Nephron progenitor cell (in vitro differentiated cells): ENCODE results near the gene FAM78A.
A peak's percentile ranks its signal among the peaks of the same experiment; 100 is the strongest.

Experiments
- DNase-seq: peaks from one replicate; pipeline ENCODE4 v3.0.0; 2021
- H3K27ac Mint-ChIP-seq: 2 replicates; pipeline ENCODE4 v1.8.0; 2021; ENCODE audit warnings: mild to moderate bottlenecking, moderate library complexity, mixed read lengths
- H3K27me3 Mint-ChIP-seq: 2 replicates; pipeline ENCODE4 v1.8.0; 2021; ENCODE audit warnings: mild to moderate bottlenecking, low read depth, mixed read lengths; ENCODE audit not compliant: poor library complexity
- H3K36me3 Mint-ChIP-seq: 2 replicates; pipeline ENCODE4 v1.8.0; 2021; ENCODE audit warnings: low read depth, mixed read lengths
- H3K4me1 Mint-ChIP-seq: 2 replicates; pipeline ENCODE4 v1.8.0; 2021; ENCODE audit warnings: mixed read lengths
- H3K4me3 Mint-ChIP-seq: 2 replicates; pipeline ENCODE4 v1.8.0; 2021; ENCODE audit warnings: mild to moderate bottlenecking, moderate library complexity, mixed read lengths
- H3K9me3 Mint-ChIP-seq: 2 replicates; pipeline ENCODE4 v1.8.0; 2021; ENCODE audit warnings: mild to moderate bottlenecking, moderate library complexity, mixed read lengths
- CTCF ChIP-seq: fragments of 200-600 bp; sonication (generic); IDR thresholded peaks from 2 replicates; pipeline ENCODE4 v1.5.0; 2021; ENCODE audit warnings: antibody characterized with exemption

Gene FAM78A

GRCh38 chr9:131236161-131236560, 40.1 kb downstream of the FAM78A start:
- no peak for TF ChIP-seq CTCF
- Mint-ChIP-seq H3K4me1 (peaks cover 29% of the 10 kb centered on the region), H3K27ac (no peak overlapping the region), H3K9me3 (no peaks in the 10 kb centered on the region), H3K4me3 (no peak overlapping the region), H3K36me3 (peaks cover 30% of the 10 kb centered on the region), H3K27me3 (peaks cover 4% of the 10 kb centered on the region)
- DNase-seq: no peak

GRCh38 chr9:131235480-131235851, 40.8 kb downstream of the FAM78A start:
- Mint-ChIP-seq H3K9me3 (no peaks in the 10 kb centered on the region), H3K36me3 (peaks cover 34% of the 10 kb centered on the region), H3K27me3 (peaks cover 4% of the 10 kb centered on the region), H3K4me1 (peaks cover 28% of the 10 kb centered on the region), H3K4me3 (no peak overlapping the region), H3K27ac (no peak overlapping the region)
- DNase-seq: no peak
- no peak for TF ChIP-seq CTCF

GRCh38 chr9:131234799-131235479, 41.4 kb downstream of the FAM78A start:
- peaks cover 4% of the 10 kb centered on the region for H3K27me3 Mint-ChIP-seq
- no peak overlapping the region for H3K4me3 Mint-ChIP-seq
- TF ChIP-seq CTCF: no peak
- H3K4me1 Mint-ChIP-seq: peaks cover 23% of the 10 kb centered on the region
- H3K27ac Mint-ChIP-seq: no peak overlapping the region
- DNase-seq: no peak
- peaks cover 40% of the 10 kb centered on the region for H3K36me3 Mint-ChIP-seq
- no peaks in the 10 kb centered on the region for H3K9me3 Mint-ChIP-seq

- peaks cover 2% of the 10 kb centered on the region for H3K27me3 Mint-ChIP-seq
These were observed 42.3 kb downstream of the FAM78A start for GRCh38 chr9:131233995-131234394.

GRCh38 chr9:131233556-131233955, 42.8 kb downstream of the FAM78A start:
- H3K36me3 Mint-ChIP-seq: peaks cover 52% of the 10 kb centered on the region
- H3K27ac Mint-ChIP-seq: peak overlapping the region; percentile 52
- H3K9me3 Mint-ChIP-seq: no peaks in the 10 kb centered on the region
- no peak for DNase-seq
- H3K4me1 Mint-ChIP-seq: peaks cover 14% of the 10 kb centered on the region
- H3K4me3 Mint-ChIP-seq: no peak overlapping the region
- no peaks in the 10 kb centered on the region for H3K27me3 Mint-ChIP-seq
- no peak for TF ChIP-seq CTCF

More at GRCh38 chr9:131233995-131234394, 42.3 kb downstream of the FAM78A start:
- peaks cover 14% of the 10 kb centered on the region for H3K4me1 Mint-ChIP-seq
- no peak overlapping the region for H3K4me3 Mint-ChIP-seq
- no peaks in the 10 kb centered on the region for H3K9me3 Mint-ChIP-seq
- DNase-seq: no peak
- H3K27ac Mint-ChIP-seq: no peak overlapping the region
- no peak for TF ChIP-seq CTCF
- peaks cover 47% of the 10 kb centered on the region for H3K36me3 Mint-ChIP-seq

GRCh38 chr9:131228988-131229387, 47.3 kb downstream of the FAM78A start:
- Mint-ChIP-seq H3K27ac (peak overlapping the region; percentile 42), H3K4me3 (no peak overlapping the region), H3K9me3 (no peaks in the 10 kb centered on the region), H3K4me1 (peaks cover 35% of the 10 kb centered on the region), H3K27me3 (no peaks in the 10 kb centered on the region), H3K36me3 (peaks cover 53% of the 10 kb centered on the region)
- TF ChIP-seq CTCF: no peak
- no peak for DNase-seq
